ENCODE measurements around the gene RTRAF. TPM values are rescaled to one million over a fixed set of nuclear protein-coding genes. Genes with fewer than 3 reads are reported as not detected.

RTRAF gene
- total RNA-seq, 1 experiment from 2014 or later = 300 TPM

GRCh38 chr14:51942971-51943370 is 46.4 kb upstream of the RTRAF start:
- no peak overlapping the region for H2AFZ ChIP-seq (ENCODE audit: low read length)
- no peak for TF ChIP-seq EZH2phosphoT487 (IDR thresholded peaks at IDR 0.05; ENCODE audit: borderline replicate concordance, low read length)
- no peak for TF ChIP-seq EZH2 (IDR thresholded peaks at IDR 0.05; ENCODE audit: low read length, unreplicated experiment)
- TF ChIP-seq CTCF (conservative IDR thresholded peaks at IDR 0.05; ENCODE audit: low read depth, low read length) = no peak
- no TSS peak for BruUV-seq (replicated peaks)
- ChIA-PET POLR2A (ENCODE audit: unreplicated experiment) (no interaction called here), CTCF (interaction anchor here (0.6 kb wide), 1 partner anchor 138 kb away, joined by 9 read pairs; no protein-coding TSS in a partner anchor)
- H3K27me3 ChIP-seq (ENCODE audit: low read length) = no peaks in the 10 kb centered on the region
- H3K9me3 ChIP-seq (ENCODE audit: low read length) = no peaks in the 10 kb centered on the region
- H3K4me2 ChIP-seq (ENCODE audit: low read length) = no peak overlapping the region
- DNase-seq = no peak
- no peaks in the 10 kb centered on the region for H4K20me1 ChIP-seq (ENCODE audit: low read length)
- H3F3A ChIP-seq (ENCODE audit: low read length, unreplicated experiment) = no peaks in the 10 kb centered on the region
- no peaks in the 10 kb centered on the region for H3K4me1 ChIP-seq (ENCODE audit: insufficient read depth, low read length)
- H3K27ac ChIP-seq (ENCODE audit: low read length) = no peak overlapping the region
- no peaks in the 10 kb centered on the region for H3K79me2 ChIP-seq (ENCODE audit: low read length)
- H3K9ac ChIP-seq (ENCODE audit: low read length) = no peak overlapping the region
- H3K36me3 ChIP-seq (ENCODE audit: low read depth, low read length) = no peaks in the 10 kb centered on the region
- no peaks in the 10 kb centered on the region for H3K9me2 ChIP-seq (replicated peaks; ENCODE audit: low read length)
- no peak overlapping the region for H3K4me3 ChIP-seq (ENCODE audit: low read length)
- intact Hi-C loops (cut with micrococcal nuclease) = no loop called here
- ATAC-seq = no peak

DNA sequence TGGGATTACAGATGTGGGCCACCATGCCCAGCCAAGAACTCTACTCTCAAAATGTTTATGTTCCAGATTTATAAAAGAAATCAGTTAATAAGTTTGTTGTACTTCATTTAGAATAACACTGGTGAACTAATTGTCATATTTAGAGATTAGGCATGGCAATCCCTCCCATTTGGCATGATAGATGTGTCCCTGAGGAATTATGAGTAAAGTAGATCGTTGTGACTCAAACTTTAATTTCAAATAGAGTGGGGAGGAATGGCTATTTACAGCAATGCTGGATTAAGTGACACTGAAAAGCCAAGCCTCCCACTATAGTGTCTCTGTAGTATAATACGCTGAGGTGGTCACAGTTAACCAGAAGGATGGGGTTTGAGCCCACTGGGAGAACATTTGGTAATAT is 39.3 kb upstream of the RTRAF start:
- intact Hi-C loops (cut with micrococcal nuclease) = no loop called here
- no peaks in the 10 kb centered on the region for H4K20me1 ChIP-seq (ENCODE audit: low read length)
- TF ChIP-seq EZH2 (IDR thresholded peaks at IDR 0.05; ENCODE audit: low read length, unreplicated experiment) (no peak), EZH2phosphoT487 (IDR thresholded peaks at IDR 0.05; ENCODE audit: borderline replicate concordance, low read length) (no peak), CTCF (conservative IDR thresholded peaks at IDR 0.05; ENCODE audit: low read depth, low read length) (no peak)
- no peaks in the 10 kb centered on the region for H3K9me2 ChIP-seq (replicated peaks; ENCODE audit: low read length)
- H3K36me3 ChIP-seq (ENCODE audit: low read depth, low read length) = no peaks in the 10 kb centered on the region
- ChIA-PET POLR2A (ENCODE audit: unreplicated experiment) (no interaction called here), CTCF (no interaction called here)
- no peak overlapping the region for H3K4me2 ChIP-seq (ENCODE audit: low read length)
- H3K9me3 ChIP-seq (ENCODE audit: low read length) = no peaks in the 10 kb centered on the region
- no peak for DNase-seq
- no peak overlapping the region for H3K27ac ChIP-seq (ENCODE audit: low read length)
- no TSS peak for BruUV-seq (replicated peaks)
- no peaks in the 10 kb centered on the region for H3K27me3 ChIP-seq (ENCODE audit: low read length)
- no peak overlapping the region for H3K9ac ChIP-seq (ENCODE audit: low read length)
- no peaks in the 10 kb centered on the region for H3K4me1 ChIP-seq (ENCODE audit: insufficient read depth, low read length)
- H3K79me2 ChIP-seq (ENCODE audit: low read length) = no peaks in the 10 kb centered on the region
- ATAC-seq = no peak
- H3F3A ChIP-seq (ENCODE audit: low read length, unreplicated experiment) = no peaks in the 10 kb centered on the region
- H3K4me3 ChIP-seq (ENCODE audit: low read length) = no peak overlapping the region
- no peak overlapping the region for H2AFZ ChIP-seq (ENCODE audit: low read length)

GRCh38 chr14:51951656-51952055 is 37.7 kb upstream of the RTRAF start:
- TF ChIP-seq EZH2phosphoT487 (IDR thresholded peaks at IDR 0.05; ENCODE audit: borderline replicate concordance, low read length) (no peak), CTCF (conservative IDR thresholded peaks at IDR 0.05; ENCODE audit: low read depth, low read length) (no peak), EZH2 (IDR thresholded peaks at IDR 0.05; ENCODE audit: low read length, unreplicated experiment) (no peak)
- Histone ChIP-seq H3K27me3 (ENCODE audit: low read length) (no peaks in the 10 kb centered on the region), H3K9me2 (replicated peaks; ENCODE audit: low read length) (no peaks in the 10 kb centered on the region), H3K9ac (ENCODE audit: low read length) (no peak overlapping the region), H3K9me3 (ENCODE audit: low read length) (no peaks in the 10 kb centered on the region), H3F3A (ENCODE audit: low read length, unreplicated experiment) (no peaks in the 10 kb centered on the region), H3K4me3 (ENCODE audit: low read length) (no peak overlapping the region), H3K4me2 (ENCODE audit: low read length) (no peak overlapping the region), H3K4me1 (ENCODE audit: insufficient read depth, low read length) (no peaks in the 10 kb centered on the region), H3K79me2 (ENCODE audit: low read length) (no peaks in the 10 kb centered on the region), H2AFZ (ENCODE audit: low read length) (no peak overlapping the region), H3K27ac (ENCODE audit: low read length) (no peak overlapping the region), H3K36me3 (ENCODE audit: low read depth, low read length) (no peaks in the 10 kb centered on the region), H4K20me1 (ENCODE audit: low read length) (no peaks in the 10 kb centered on the region)
- POLR2A ChIA-PET (ENCODE audit: unreplicated experiment) = no interaction called here
- ATAC-seq (no peak), DNase-seq (no peak)
- CTCF ChIA-PET = no interaction called here
- no TSS peak for BruUV-seq (replicated peaks)
- intact Hi-C loops (cut with micrococcal nuclease) = no loop called here
